Keratinocyte (primary cell): ENCODE data around the gene SYNE1. TPM values are rescaled to one million over a fixed set of nuclear protein-coding genes. Genes with fewer than 3 reads are reported as not detected.

Experiments used
- DNase-seq: peaks from one replicate; pipeline ENCODE4 v3.0.0-alpha.2; 2011; ENCODE audit warnings: low read depth, missing footprints, low spot score
- FAIRE-seq: peaks from 2 replicates; lab custom pipeline; 2011; peaks lifted over from hg19 to GRCh38; lab: Jason Lieb, UNC
- H2AFZ ChIP-seq: 2 replicates; pipeline ENCODE4 v1.6.0; 2012; ENCODE audit warnings: low read length, control low read depth, inconsistent platforms; ENCODE audit not compliant: control insufficient read depth
- H3K27ac ChIP-seq: 2 replicates; pipeline ENCODE4 v1.5.1; 2011; ENCODE audit warnings: low read length; ENCODE audit not compliant: control insufficient read depth, insufficient read depth
- H3K27me3 ChIP-seq: 3 replicates; pipeline ENCODE4 v1.6.0; 2011; ENCODE audit warnings: low read length; ENCODE audit not compliant: control insufficient read depth, insufficient read depth; ENCODE audit errors: extremely low read depth
- H3K36me3 ChIP-seq, 2 experiments: 2 replicates in 1 of 2; 3 replicates in 1 of 2; pipeline ENCODE4 v1.5.1; 2011; ENCODE audit warnings: low read length in 2 of 2, mild to moderate bottlenecking in 1 of 2; ENCODE audit not compliant: control insufficient read depth in 2 of 2, insufficient read depth in 2 of 2; ENCODE audit errors: extremely low read depth in 1 of 2
- H3K4me1 ChIP-seq: 3 replicates; pipeline ENCODE4 v1.5.1; 2011; ENCODE audit warnings: low read length; ENCODE audit not compliant: control insufficient read depth, insufficient read depth; ENCODE audit errors: extremely low read depth
- H3K4me2 ChIP-seq: 3 replicates; pipeline ENCODE4 v1.6.0; 2011; ENCODE audit warnings: low read depth, low read length; ENCODE audit not compliant: control insufficient read depth, insufficient read depth; ENCODE audit errors: extremely low read depth
- H3K4me3 ChIP-seq, 3 experiments: fragments of 200-600 bp in 1 of 3; sonication (generic) in 1 of 3; 2 replicates in 2 of 3; 3 replicates in 1 of 3; pipeline ENCODE4 v1.5.1; 2011 to 2016; ENCODE audit warnings: low read length in 3 of 3, mild to moderate bottlenecking in 3 of 3, control low read depth in 2 of 3, inconsistent platforms in 1 of 3, low read depth in 1 of 3, mixed read lengths in 1 of 3, mixed run types in 1 of 3, moderate library complexity in 1 of 3; ENCODE audit not compliant: control insufficient read depth in 2 of 3, insufficient read depth in 2 of 3; ENCODE audit errors: extremely low read depth in 1 of 3
- H3K79me2 ChIP-seq: 2 replicates; pipeline ENCODE4 v1.6.0; 2012; ENCODE audit warnings: low read length; ENCODE audit not compliant: control insufficient read depth, insufficient read depth
- H3K9ac ChIP-seq: 3 replicates; pipeline ENCODE4 v1.6.0; 2011; ENCODE audit warnings: low read length; ENCODE audit not compliant: control insufficient read depth, insufficient read depth; ENCODE audit errors: extremely low read depth
- H3K9me1 ChIP-seq: 3 replicates; pipeline ENCODE4 v1.6.0; 2011; ENCODE audit warnings: low read length; ENCODE audit not compliant: control insufficient read depth, insufficient read depth; ENCODE audit errors: extremely low read depth
- H3K9me3 ChIP-seq: 2 replicates; pipeline ENCODE4 v1.5.1; 2012; ENCODE audit warnings: low read depth, low read length; ENCODE audit not compliant: control insufficient read depth
- H4K20me1 ChIP-seq: 3 replicates; pipeline ENCODE4 v1.6.0; 2011; ENCODE audit warnings: low read length; ENCODE audit not compliant: control insufficient read depth, insufficient read depth; ENCODE audit errors: extremely low read depth
- EZH2 ChIP-seq: IDR thresholded peaks from one replicate; pipeline ENCODE4 v1.6.1; 2012; ENCODE audit warnings: inconsistent platforms, mild to moderate bottlenecking, low read length, moderate library complexity
- dilution Hi-C: fragments of 300-500 bp; cut with MboI; formaldehyde crosslinking; loops from one replicate; pipeline ENCODE4 v1.7.0; 2020; ENCODE audit warnings: low sequenced_read_pairs; ENCODE audit not compliant: extremely low pct_ligation_motif_present
- polyA plus RNA-seq, 5 experiments: library from polyadenylated mRNA; depleted of rRNA in 3 of 5; stranded (reverse) in 3 of 5; stranded (forward) in 1 of 5; unstranded in 1 of 5; fragments of >200 nt; gene quantifications; 1 replicate in 1 of 5; 2 replicates in 3 of 5; 3 replicates in 1 of 5; pipeline versions ENCODE4 v1.2.1 to v1.2.3, GENCODE V29; 2011 to 2012; ENCODE audit warnings: missing spikeins in 2 of 5, low read depth in 1 of 5, low replicate concordance in 1 of 5
- TF ChIP-seq, protein P1 (sequence below), 3 experiments: IDR thresholded peaks in 1 of 3; conservative IDR thresholded peaks in 1 of 3; optimal IDR thresholded peaks in 1 of 3; 2 replicates in 2 of 3; 3 replicates in 1 of 3; pipeline versions ENCODE3 to v1.5.1; 2011; ENCODE audit warnings: low read length in 3 of 3, mild to moderate bottlenecking in 3 of 3, moderate library complexity in 2 of 3, control low read depth in 1 of 3, inconsistent platforms in 1 of 3; ENCODE audit not compliant: insufficient read depth in 2 of 3; ENCODE audit errors: extremely low read depth in 1 of 3

SYNE1 gene
- polyA plus RNA-seq, 1 donor (not counting 4 experiments of a cell fraction or from before 2014, with no cell fraction given) = 4.0 TPM

GRCh38 chr6:152380993-152381898, 255.9 kb downstream of the SYNE1 start:
- Histone ChIP-seq H3K27me3 (no peaks in the 10 kb centered on the region), H3K4me2 (peak overlapping the region; percentile 97), H3K9me1 (no peaks in the 10 kb centered on the region), H2AFZ (peak overlapping the region; percentile 73), H3K79me2 (no peaks in the 10 kb centered on the region), H3K36me3 (no peaks in the 10 kb centered on the region), H3K9ac (peak overlapping the region; percentile 88), H3K4me3 (peak overlapping the region; percentile 32 to 89 (median 67)), H4K20me1 (no peaks in the 10 kb centered on the region), H3K9me3 (no peaks in the 10 kb centered on the region), H3K4me1 (peaks cover 18% of the 10 kb centered on the region), H3K27ac (peak overlapping the region; percentile 91)
- DNase-seq (peak; percentile 59), FAIRE-seq (peak; percentile 43)
- TF ChIP-seq EZH2 = no peak
- TF ChIP-seq, protein P1, sequence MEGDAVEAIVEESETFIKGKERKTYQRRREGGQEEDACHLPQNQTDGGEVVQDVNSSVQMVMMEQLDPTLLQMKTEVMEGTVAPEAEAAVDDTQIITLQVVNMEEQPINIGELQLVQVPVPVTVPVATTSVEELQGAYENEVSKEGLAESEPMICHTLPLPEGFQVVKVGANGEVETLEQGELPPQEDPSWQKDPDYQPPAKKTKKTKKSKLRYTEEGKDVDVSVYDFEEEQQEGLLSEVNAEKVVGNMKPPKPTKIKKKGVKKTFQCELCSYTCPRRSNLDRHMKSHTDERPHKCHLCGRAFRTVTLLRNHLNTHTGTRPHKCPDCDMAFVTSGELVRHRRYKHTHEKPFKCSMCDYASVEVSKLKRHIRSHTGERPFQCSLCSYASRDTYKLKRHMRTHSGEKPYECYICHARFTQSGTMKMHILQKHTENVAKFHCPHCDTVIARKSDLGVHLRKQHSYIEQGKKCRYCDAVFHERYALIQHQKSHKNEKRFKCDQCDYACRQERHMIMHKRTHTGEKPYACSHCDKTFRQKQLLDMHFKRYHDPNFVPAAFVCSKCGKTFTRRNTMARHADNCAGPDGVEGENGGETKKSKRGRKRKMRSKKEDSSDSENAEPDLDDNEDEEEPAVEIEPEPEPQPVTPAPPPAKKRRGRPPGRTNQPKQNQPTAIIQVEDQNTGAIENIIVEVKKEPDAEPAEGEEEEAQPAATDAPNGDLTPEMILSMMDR (optimal IDR thresholded peaks at IDR 0.05 in 1 of 3, IDR thresholded peaks at IDR 0.05 in 1 of 3, conservative IDR thresholded peaks at IDR 0.05 in 1 of 3; ENCODE audit: extremely low read depth in 1 of 3, insufficient read depth in 2 of 3, low read length in 3 of 3) = no peak
- dilution Hi-C loops = no loop called here

DNA sequence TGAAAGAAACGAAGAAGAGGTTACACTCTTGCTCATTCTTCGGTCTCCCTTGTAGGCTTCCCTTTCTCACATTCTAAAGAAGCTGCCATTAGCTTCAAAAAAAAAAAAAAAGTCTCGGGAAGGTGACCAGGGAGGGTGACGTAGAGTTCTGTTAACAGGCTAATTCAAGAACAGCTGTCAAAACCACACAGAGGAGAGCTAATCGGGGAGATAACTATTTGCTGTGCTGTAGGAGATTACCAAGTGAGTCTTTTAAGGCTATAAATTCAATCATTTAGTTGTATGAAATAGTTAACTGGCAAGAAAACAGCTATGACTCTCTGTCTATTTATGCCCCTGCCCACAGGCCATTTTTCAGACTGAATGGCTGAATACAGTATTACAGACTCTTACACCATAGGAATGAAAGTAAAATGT, 256.8 kb downstream of the SYNE1 start:
- H3K4me1 ChIP-seq = peaks cover 18% of the 10 kb centered on the region
- FAIRE-seq (peak; percentile 73), DNase-seq (no peak)
- H3K4me2 ChIP-seq = peak overlapping the region; percentile 97
- H4K20me1 ChIP-seq = no peaks in the 10 kb centered on the region
- H3K79me2 ChIP-seq = no peaks in the 10 kb centered on the region
- peak overlapping the region; percentile 88 for H3K9ac ChIP-seq
- dilution Hi-C loops = no loop called here
- H3K4me3 ChIP-seq = peak overlapping the region; percentile 32 to 89 (median 67)
- no peaks in the 10 kb centered on the region for H3K27me3 ChIP-seq
- H3K9me1 ChIP-seq = no peaks in the 10 kb centered on the region
- peak overlapping the region; percentile 91 for H3K27ac ChIP-seq
- TF ChIP-seq, protein P1 (optimal IDR thresholded peaks at IDR 0.05 in 1 of 3, IDR thresholded peaks at IDR 0.05 in 1 of 3, conservative IDR thresholded peaks at IDR 0.05 in 1 of 3; ENCODE audit: extremely low read depth in 1 of 3, insufficient read depth in 2 of 3, low read length in 3 of 3) = no peak
- no peak for TF ChIP-seq EZH2
- H2AFZ ChIP-seq = peak overlapping the region; percentile 73
- H3K36me3 ChIP-seq = no peaks in the 10 kb centered on the region
- no peaks in the 10 kb centered on the region for H3K9me3 ChIP-seq
